HepG2 (cell line): Measurements from ENCODE around the gene CAMKV.

Source experiments
- CENPT ChIP-seq: sonication (generic); formaldehyde crosslinking; IDR thresholded peaks from 2 replicates; pipeline ENCODE4 v1.8.0; 2022; ENCODE audit warnings: low read depth, mild to moderate bottlenecking, moderate library complexity, missing genetic modification reagents
- CTCF ChIP-seq: sonication (generic); formaldehyde crosslinking; IDR thresholded peaks from 2 replicates; pipeline ENCODE4 v1.5.0; 2020; ENCODE audit warnings: mild to moderate bottlenecking, missing genetic modification reagents, moderate library complexity
- EZH2 ChIP-seq: conservative IDR thresholded peaks from 2 replicates; pipeline ENCODE4 v1.6.1; 2012; ENCODE audit warnings: mild to moderate bottlenecking, low read depth, low read length, moderate library complexity
- KLF13 ChIP-seq: sonication (generic); formaldehyde crosslinking; IDR thresholded peaks from 2 replicates; pipeline ENCODE4 v1.4.0; 2020; ENCODE audit warnings: mild to moderate bottlenecking, missing genetic modification reagents
- NCOA1 ChIP-seq: sonication (generic); formaldehyde crosslinking; IDR thresholded peaks from 2 replicates; pipeline ENCODE4 v1.9.0; 2021; ENCODE audit warnings: missing genetic modification reagents
- NFIC ChIP-seq: IDR thresholded peaks from 2 replicates; pipeline ENCODE4 v1.6.1; 2012; ENCODE audit warnings: mild to moderate bottlenecking, low read length, inconsistent platforms
- POLR2AphosphoS5 ChIP-seq: IDR thresholded peaks from 2 replicates; pipeline ENCODE4 v1.6.1; 2012; ENCODE audit warnings: low read depth, low read length
- ZBTB33 ChIP-seq: sonication (generic); formaldehyde crosslinking; IDR thresholded peaks from 2 replicates; pipeline ENCODE4 v1.4.0; 2020; ENCODE audit warnings: missing genetic modification reagents
- ZBTB7B ChIP-seq: sonication (generic); formaldehyde crosslinking; IDR thresholded peaks from 2 replicates; pipeline ENCODE4 v1.4.0; 2020; ENCODE audit warnings: missing genetic modification reagents
- ZNF235 ChIP-seq: sonication (generic); formaldehyde crosslinking; IDR thresholded peaks from 2 replicates; pipeline ENCODE4 v1.8.1; 2023; ENCODE audit warnings: mild to moderate bottlenecking, missing genetic modification reagents, borderline replicate concordance
- ZNF777 ChIP-seq: sonication (generic); formaldehyde crosslinking; IDR thresholded peaks from 2 replicates; pipeline ENCODE4 v1.4.0; 2020; ENCODE audit warnings: missing genetic modification reagents

- no peak for TF ChIP-seq EZH2
- TF ChIP-seq NFIC = no peak
- no peak for TF ChIP-seq ZBTB7B
- TF ChIP-seq ZBTB33 (CRISPR knock-in tag) = no peak
- no peak for TF ChIP-seq KLF13 (CRISPR knock-in tag)
- no peak for TF ChIP-seq NCOA1 (CRISPR knock-in tag)
- TF ChIP-seq CENPT (CRISPR knock-in tag) = no peak
- no peak for TF ChIP-seq ZNF777 (CRISPR knock-in tag)
- TF ChIP-seq ZNF235 (CRISPR knock-in tag) = no peak
- no peak for TF ChIP-seq POLR2AphosphoS5
- no peak for TF ChIP-seq CTCF (CRISPR knock-in tag)
Measured at GRCh38 chr3:49868862-49869466, 742 bp downstream of the CAMKV start.
